Measurements from ENCODE around the gene EXOC3L4.

DNA sequence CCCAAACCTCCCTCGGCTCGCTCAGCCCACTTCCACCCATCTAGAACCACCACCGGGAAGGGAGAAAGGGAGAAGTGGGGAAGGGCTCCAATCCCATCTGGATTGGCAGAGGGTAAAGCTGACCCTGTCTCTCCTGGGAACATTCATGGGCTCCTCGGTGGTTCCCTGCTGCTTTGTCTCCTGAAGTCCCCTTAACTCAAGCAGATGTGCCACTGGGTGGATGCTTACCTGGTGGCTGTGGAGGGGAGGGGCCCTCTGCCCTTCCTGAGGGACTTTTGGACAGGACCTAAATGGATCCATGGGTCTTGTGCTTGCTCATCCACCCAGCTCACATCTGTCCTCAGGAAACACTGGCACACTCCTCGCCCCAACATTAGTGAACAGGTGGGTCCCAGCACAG is 35.0 kb upstream of the EXOC3L4 start:
- no peak for TF ChIP-seq POU2F2 (IDR thresholded peaks at IDR 0.05; ENCODE audit: low read depth, low read length)
- no peak for TF ChIP-seq TAF1 (IDR thresholded peaks at IDR 0.05; ENCODE audit: low read depth, low read length)
